Measurements from ENCODE around the gene MFAP3L.

Gene MFAP3L

GRCh38 chr4:170008371-170008770 is 17.8 kb downstream of the MFAP3L start:
- no peak; the same call in 1 of the 2 replicates for TF ChIP-seq CTCF (conservative IDR thresholded peaks at IDR 0.05)

GRCh38 chr4:170007113-170007512 is 19.1 kb downstream of the MFAP3L start:
- TF ChIP-seq CTCF (conservative IDR thresholded peaks at IDR 0.05): no peak

More at GRCh38 chr4:170008371-170008770, 17.8 kb downstream of the MFAP3L start:
- H3K27ac ChIP-seq: no peak overlapping the region

GRCh38 chr4:170005472-170005871 is 20.7 kb downstream of the MFAP3L start:
- TF ChIP-seq CTCF (conservative IDR thresholded peaks at IDR 0.05): no peak
- H3K27ac ChIP-seq: no peak overlapping the region

More at GRCh38 chr4:170007113-170007512, 19.1 kb downstream of the MFAP3L start:
- no peak overlapping the region for H3K27ac ChIP-seq

- H3K27ac ChIP-seq: no peak overlapping the region
- no peak for TF ChIP-seq CTCF (conservative IDR thresholded peaks at IDR 0.05)
Observed at GRCh38 chr4:170004651-170005295, 21.4 kb downstream of the MFAP3L start.

GRCh38 chr4:170003071-170004070 is 22.8 kb downstream of the MFAP3L start:
- no peak for TF ChIP-seq CTCF (conservative IDR thresholded peaks at IDR 0.05)
- no peak overlapping the region for H3K27ac ChIP-seq

- no peak overlapping the region for H3K27ac ChIP-seq
- no peak for TF ChIP-seq CTCF (conservative IDR thresholded peaks at IDR 0.05)
Observed at GRCh38 chr4:170001745-170002267, 24.4 kb downstream of the MFAP3L start.
